Subcutaneous adipose tissue (tissue), 4 donors: ENCODE data around the gene OR7C1. TPM values are rescaled to one million over a fixed set of nuclear protein-coding genes. Genes with fewer than 3 reads are reported as not detected.

Experiments
- small RNA-seq: library from RNA; depleted of rRNA; stranded (forward); fragments of <200 nt; gene quantifications from one replicate; pipeline ENCODE3, GENCODE V24; 2016
- total RNA-seq, 4 donors: library from RNA; depleted of rRNA; stranded (reverse); fragments of >200 nt; gene quantifications; one replicate each; pipeline ENCODE4 v1.1.0, GENCODE V29; 2016
- TF ChIP-seq, protein P1 (sequence below): fragments of 450-650 bp; IDR thresholded peaks from one replicate; pipeline ENCODE4 v1.5.1; 2016; ENCODE audit warnings: low read depth, mild to moderate bottlenecking, control low read depth, antibody characterized with exemption, moderate library complexity

Gene OR7C1
- total RNA-seq, 4 donors from 2014 or later = not detected

GRCh38 chr19:14762111-14762510 lies 72.9 kb downstream of the OR7C1 start:
- TF ChIP-seq, protein P1, sequence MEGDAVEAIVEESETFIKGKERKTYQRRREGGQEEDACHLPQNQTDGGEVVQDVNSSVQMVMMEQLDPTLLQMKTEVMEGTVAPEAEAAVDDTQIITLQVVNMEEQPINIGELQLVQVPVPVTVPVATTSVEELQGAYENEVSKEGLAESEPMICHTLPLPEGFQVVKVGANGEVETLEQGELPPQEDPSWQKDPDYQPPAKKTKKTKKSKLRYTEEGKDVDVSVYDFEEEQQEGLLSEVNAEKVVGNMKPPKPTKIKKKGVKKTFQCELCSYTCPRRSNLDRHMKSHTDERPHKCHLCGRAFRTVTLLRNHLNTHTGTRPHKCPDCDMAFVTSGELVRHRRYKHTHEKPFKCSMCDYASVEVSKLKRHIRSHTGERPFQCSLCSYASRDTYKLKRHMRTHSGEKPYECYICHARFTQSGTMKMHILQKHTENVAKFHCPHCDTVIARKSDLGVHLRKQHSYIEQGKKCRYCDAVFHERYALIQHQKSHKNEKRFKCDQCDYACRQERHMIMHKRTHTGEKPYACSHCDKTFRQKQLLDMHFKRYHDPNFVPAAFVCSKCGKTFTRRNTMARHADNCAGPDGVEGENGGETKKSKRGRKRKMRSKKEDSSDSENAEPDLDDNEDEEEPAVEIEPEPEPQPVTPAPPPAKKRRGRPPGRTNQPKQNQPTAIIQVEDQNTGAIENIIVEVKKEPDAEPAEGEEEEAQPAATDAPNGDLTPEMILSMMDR = no peak

- TF ChIP-seq, protein P1 = no peak
Observed at GRCh38 chr19:14761607-14762006, 73.4 kb downstream of the OR7C1 start.

- TF ChIP-seq, protein P1 = no peak
Observed at GRCh38 chr19:14758816-14759215, 76.2 kb downstream of the OR7C1 start.

DNA sequence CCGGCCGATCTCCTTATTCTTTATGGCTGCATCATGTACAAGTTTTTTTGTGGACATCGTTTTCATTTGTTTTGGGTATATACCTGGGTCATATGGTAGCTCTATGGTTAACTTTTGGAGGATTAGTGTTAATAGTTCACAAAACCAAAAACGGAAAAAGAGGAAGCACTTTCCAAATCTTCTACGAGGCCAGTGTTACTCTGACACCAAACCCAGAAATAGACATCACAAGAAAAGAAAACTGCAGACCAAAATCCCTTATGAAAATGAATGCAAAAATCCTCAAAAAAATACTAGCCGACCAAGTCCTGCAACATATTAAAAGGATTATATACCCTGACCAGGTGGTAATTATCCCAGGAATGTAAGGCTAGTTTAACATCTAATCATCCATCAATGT lies 86.4 kb downstream of the OR7C1 start:
- TF ChIP-seq, protein P1 = no peak

Small RNAs within 50 kb of the gene (small RNA-seq; reads per million reads assigned to genes)
- gene AC005255.1 = not detected

Other genes starting within 250 kb of the OR7C1 start
- gene ADGRE3, start 160.3 kb downstream of the OR7C1 start, total RNA-seq = under 1 TPM in 2 of 4 donors, not detected in 2; 0.34 to 0.38 TPM
- 10 to 100 TPM; 17.4 to 47.5 (median 25.8) TPM for gene ZNF333, start 145.1 kb downstream of the OR7C1 start, total RNA-seq
- gene ADGRE2, start 56.6 kb downstream of the OR7C1 start, total RNA-seq = 10 to 100 TPM in 1 of 4 donors, 1 to 10 TPM in 3; 2.3 to 18.4 (median 4.1) TPM
- not detected for gene OR7A5, start within 50 bp of the OR7C1 start, total RNA-seq
- gene OR7A10, start 13.7 kb upstream of the OR7C1 start, total RNA-seq = not detected
- not detected for gene OR7A17, start 50.9 kb upstream of the OR7C1 start, total RNA-seq
- not detected for gene OR7C2, start 106.3 kb upstream of the OR7C1 start, total RNA-seq
- not detected for gene SLC1A6, start 144.7 kb upstream of the OR7C1 start, total RNA-seq
- not detected for gene CASP14, start 214.3 kb upstream of the OR7C1 start, total RNA-seq
- gene OR1I1, start 247.0 kb upstream of the OR7C1 start, total RNA-seq = not detected